HEK293T (cell line): ENCODE measurements around the gene SPATA12.

ENCODE experiments used
- BHLHE40 ChIP-seq: fragments of 450-650 bp; IDR thresholded peaks from 2 replicates; pipeline ENCODE4 v1.6.1; 2016; ENCODE audit warnings: mild to moderate bottlenecking, moderate library complexity, borderline replicate concordance
- CTBP1 ChIP-seq: fragments of 450-650 bp; IDR thresholded peaks from 2 replicates; pipeline ENCODE4 v1.6.1; 2016; ENCODE audit warnings: borderline replicate concordance
- ELF4 ChIP-seq: fragments of 450-650 bp; IDR thresholded peaks from 2 replicates; pipeline ENCODE4 v1.6.1; 2017; ENCODE audit warnings: antibody characterized with exemption
- FOXM1 ChIP-seq: fragments of 450-650 bp; IDR thresholded peaks from 2 replicates; pipeline ENCODE4 v1.6.1; 2017; ENCODE audit warnings: mild to moderate bottlenecking, borderline replicate concordance
- HDGF ChIP-seq: fragments of 450-650 bp; IDR thresholded peaks from 2 replicates; pipeline ENCODE4 v1.6.1; 2017; ENCODE audit warnings: antibody characterized with exemption, borderline replicate concordance
- LEF1 ChIP-seq: fragments of 450-650 bp; IDR thresholded peaks from 2 replicates; pipeline ENCODE4 v1.6.1; 2017; ENCODE audit warnings: mild to moderate bottlenecking, borderline replicate concordance
- SP1 ChIP-seq: fragments of 450-650 bp; IDR thresholded peaks from 2 replicates; pipeline ENCODE4 v1.6.1; 2017
- SUZ12 ChIP-seq: fragments of 450-650 bp; IDR thresholded peaks from 2 replicates; pipeline ENCODE4 v1.6.1; 2016; ENCODE audit warnings: mild to moderate bottlenecking
- TARDBP ChIP-seq: fragments of 450-650 bp; IDR thresholded peaks from 2 replicates; pipeline ENCODE4 v1.6.1; 2016
- ZNF384 ChIP-seq: fragments of 450-650 bp; IDR thresholded peaks from 2 replicates; pipeline ENCODE4 v1.6.1; 2016

- no peak for TF ChIP-seq CTBP1
- no peak for TF ChIP-seq BHLHE40
- TF ChIP-seq ZNF384, result no peak
- no peak for TF ChIP-seq SUZ12
- no peak for TF ChIP-seq FOXM1
- no peak for TF ChIP-seq ELF4
- no peak for TF ChIP-seq HDGF
- TF ChIP-seq TARDBP, result no peak
- TF ChIP-seq LEF1, result no peak
- TF ChIP-seq SP1, result no peak
Observed at GRCh38 chr3:57105585-57105984, 45.1 kb downstream of the SPATA12 start.
